HEK293T (cell line): Measurements from ENCODE around the gene M1AP.
"Not testable (repeated sequence)": the region's sequence is repeated elsewhere in the genome, so short reads cannot be mapped to it uniquely, and the experiment has no call there.

Source experiments
- BHLHE40 ChIP-seq: fragments of 450-650 bp; IDR thresholded peaks from 2 replicates; pipeline ENCODE4 v1.6.1; 2016; ENCODE audit warnings: mild to moderate bottlenecking, moderate library complexity, borderline replicate concordance
- FOXK2 ChIP-seq: fragments of 450-650 bp; IDR thresholded peaks from 2 replicates; pipeline ENCODE4 v1.6.1; 2016; ENCODE audit warnings: mild to moderate bottlenecking
- NFRKB ChIP-seq: fragments of 450-650 bp; IDR thresholded peaks from 2 replicates; pipeline ENCODE4 v1.6.1; 2016; ENCODE audit warnings: mild to moderate bottlenecking, moderate library complexity
- SP1 ChIP-seq: fragments of 450-650 bp; IDR thresholded peaks from 2 replicates; pipeline ENCODE4 v1.6.1; 2017

DNA sequence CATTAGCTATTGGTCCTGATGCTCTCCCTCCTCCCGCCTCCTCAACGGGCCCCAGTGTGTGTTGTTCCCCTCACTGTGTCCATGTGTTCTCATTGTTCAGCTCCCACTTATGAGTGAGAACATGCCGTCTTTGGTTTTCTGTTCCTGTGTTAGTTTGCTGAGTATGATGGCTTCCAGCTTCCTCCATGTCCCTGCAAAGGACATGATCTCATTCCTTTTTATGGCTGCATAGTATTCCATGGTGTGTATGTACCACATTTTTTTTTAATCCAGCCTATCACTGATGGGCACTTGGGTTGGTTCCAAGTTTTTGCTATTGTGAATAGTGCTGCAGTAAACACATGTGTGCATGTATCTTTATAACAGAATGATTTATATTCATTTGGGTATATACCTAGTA lies 17.7 kb downstream of the M1AP start:
- TF ChIP-seq SP1, NFRKB, FOXK2, BHLHE40: not testable (repeated sequence)
